ENCODE measurements around the gene SMNDC1. TPM values are rescaled to one million over a fixed set of nuclear protein-coding genes. Genes with fewer than 3 reads are reported as not detected.

SMNDC1 gene
- total and polyA plus RNA-seq, 4 donors, result 11.8 to 29.2 (median 18.8) TPM

- no peak for TF ChIP-seq CTCF (IDR thresholded peaks at IDR 0.05; ENCODE audit: control extremely low read depth, extremely low read depth)
- Histone ChIP-seq H3K27me3 (ENCODE audit: control insufficient read depth in 3 of 3, insufficient read depth in 3 of 3, low read length in 2 of 3) (no peaks in the 10 kb centered on the region), H3K27ac (ENCODE audit: low read depth in 1 of 2, low read length in 1 of 2) (no peak overlapping the region), H3K36me3 (ENCODE audit: control insufficient read depth in 4 of 4, insufficient read depth in 4 of 4, low read length in 4 of 4) (no peaks in the 10 kb centered on the region), H3K4me1 (ENCODE audit: control insufficient read depth in 5 of 5, insufficient read depth in 5 of 5, low read length in 5 of 5) (peaks cover 0 to 10% (median 0%) of the 10 kb centered on the region in 5 donors), H3K4me3 (no peak overlapping the region), H3K9ac (ENCODE audit: insufficient read depth in 1 of 2, low read length in 2 of 2) (no peak overlapping the region), H3K9me3 (ENCODE audit: control insufficient read depth in 4 of 4, insufficient read depth in 3 of 4, low read length in 3 of 4) (peaks cover 0 to 2% (median 0%) of the 10 kb centered on the region in 4 donors)
- ATAC-seq (ENCODE audit: insufficient read depth, low FRiP score) (no peak), DNase-seq (no peak)
- 94 to 95% methylated on average over 4 of the region's 4 CpGs for WGBS, 2 donors
Observed at GRCh38 chr10:110340122-110340521, 35.4 kb upstream of the SMNDC1 start.

- no peak for TF ChIP-seq CTCF (IDR thresholded peaks at IDR 0.05; ENCODE audit: control extremely low read depth, extremely low read depth)
- no peaks in the 10 kb centered on the region for H3K27me3 ChIP-seq (ENCODE audit: control insufficient read depth in 3 of 3, insufficient read depth in 3 of 3, low read length in 2 of 3)
- no peak overlapping the region for H3K27ac ChIP-seq (ENCODE audit: low read depth in 1 of 2, low read length in 1 of 2)
- peaks cover 0 to 10% (median 0%) of the 10 kb centered on the region in 5 donors for H3K4me1 ChIP-seq (ENCODE audit: control insufficient read depth in 5 of 5, insufficient read depth in 5 of 5, low read length in 5 of 5)
- no peak overlapping the region for H3K9ac ChIP-seq (ENCODE audit: insufficient read depth in 1 of 2, low read length in 2 of 2)
- no peaks in the 10 kb centered on the region for H3K9me3 ChIP-seq (ENCODE audit: control insufficient read depth in 4 of 4, insufficient read depth in 3 of 4, low read length in 3 of 4)
- ATAC-seq (ENCODE audit: insufficient read depth, low FRiP score) (no peak), DNase-seq (no peak)
- H3K36me3 ChIP-seq (ENCODE audit: control insufficient read depth in 4 of 4, insufficient read depth in 4 of 4, low read length in 4 of 4), result no peaks in the 10 kb centered on the region
- no peak overlapping the region for H3K4me3 ChIP-seq
- 92 to 93% methylated on average over 3 of the region's 3 CpGs for WGBS, 2 donors
Observed at GRCh38 chr10:110337906-110338305, 33.2 kb upstream of the SMNDC1 start.

- H3K27ac ChIP-seq (ENCODE audit: low read depth in 1 of 2, low read length in 1 of 2), result no peak overlapping the region
- no peak overlapping the region for H3K9ac ChIP-seq (ENCODE audit: insufficient read depth in 1 of 2, low read length in 2 of 2)
- H3K36me3 ChIP-seq (ENCODE audit: control insufficient read depth in 4 of 4, insufficient read depth in 4 of 4, low read length in 4 of 4), result no peaks in the 10 kb centered on the region
- DNase-seq (no peak), ATAC-seq (ENCODE audit: insufficient read depth, low FRiP score) (no peak)
- no peaks in the 10 kb centered on the region for H3K9me3 ChIP-seq (ENCODE audit: control insufficient read depth in 4 of 4, insufficient read depth in 3 of 4, low read length in 3 of 4)
- 77 to 94% methylated on average over 4 of the region's 4 CpGs for WGBS, 2 donors
- H3K4me3 ChIP-seq, result no peak overlapping the region
- no peak for TF ChIP-seq CTCF (IDR thresholded peaks at IDR 0.05; ENCODE audit: control extremely low read depth, extremely low read depth)
- peaks cover 0 to 10% (median 0%) of the 10 kb centered on the region in 5 donors for H3K4me1 ChIP-seq (ENCODE audit: control insufficient read depth in 5 of 5, insufficient read depth in 5 of 5, low read length in 5 of 5)
- H3K27me3 ChIP-seq (ENCODE audit: control insufficient read depth in 3 of 3, insufficient read depth in 3 of 3, low read length in 2 of 3), result no peaks in the 10 kb centered on the region
Observed at GRCh38 chr10:110337401-110337800, 32.7 kb upstream of the SMNDC1 start.

- no peaks in the 10 kb centered on the region for H3K36me3 ChIP-seq (ENCODE audit: control insufficient read depth in 4 of 4, insufficient read depth in 4 of 4, low read length in 4 of 4)
- no peak overlapping the region for H3K27ac ChIP-seq (ENCODE audit: low read depth in 1 of 2, low read length in 1 of 2)
- peak; percentile 59 for ATAC-seq (ENCODE audit: insufficient read depth, low FRiP score)
- no peaks in the 10 kb centered on the region for H3K27me3 ChIP-seq (ENCODE audit: control insufficient read depth in 3 of 3, insufficient read depth in 3 of 3, low read length in 2 of 3)
- H3K9me3 ChIP-seq (ENCODE audit: control insufficient read depth in 4 of 4, insufficient read depth in 3 of 4, low read length in 3 of 4), result peaks cover 0 to 5% (median 0%) of the 10 kb centered on the region in 4 donors
- no peak for TF ChIP-seq CTCF (IDR thresholded peaks at IDR 0.05; ENCODE audit: control extremely low read depth, extremely low read depth)
- H3K9ac ChIP-seq (ENCODE audit: insufficient read depth in 1 of 2, low read length in 2 of 2), result no peak overlapping the region
- H3K4me3 ChIP-seq, result no peak overlapping the region
- peaks cover 0 to 10% (median 0%) of the 10 kb centered on the region in 5 donors for H3K4me1 ChIP-seq (ENCODE audit: control insufficient read depth in 5 of 5, insufficient read depth in 5 of 5, low read length in 5 of 5)
- 66 to 80% methylated on average over 10 of the region's 10 CpGs for WGBS, 2 donors
- DNase-seq, result peak; percentile 36 to 72 (median 56)
Observed at GRCh38 chr10:110336111-110336721, 31.5 kb upstream of the SMNDC1 start.

All from lung (tissue), 12 donors.